PC-3 (cell line): Measurements from ENCODE around the gene NDUFV3. TPM values are rescaled to one million over a fixed set of nuclear protein-coding genes. Genes with fewer than 3 reads are reported as not detected.

Experiments
- ATAC-seq: fragments of 200-7000 bp; cut with Tn5 transposase; 2 replicates; pipeline ENCODE4 v1.9.1; 2020; ENCODE audit warnings: mild to moderate bottlenecking, moderate library complexity
- Bru-seq: library from RNA; stranded (reverse); fragments of 400-500 nt; gene quantifications from one replicate; lab custom pipeline; 2021; lab: Mats Ljungman, UMichigan
- BruChase-seq, 2 experiments: library from RNA; stranded (reverse); fragments of 400-500 nt; gene quantifications; one replicate each; lab custom pipeline; 2021; lab: Mats Ljungman, UMichigan
- BruUV-seq: library from RNA; stranded (reverse); fragments of 400-500 nt; replicated peaks from 2 replicates; lab custom pipeline; 2021; lab: Mats Ljungman, UMichigan
- CTCF ChIA-PET: fragments of 300-600 bp; sonication (Branson Sonifier 250); formaldehyde crosslinking; loops from one replicate; lab custom pipeline; 2022; ENCODE audit warnings: antibody characterized with exemption; lab: Charles Lee
- POLR2A ChIA-PET: fragments of 300-600 bp; sonication (Branson Sonifier 250); formaldehyde crosslinking; loops from one replicate; lab custom pipeline; 2022; ENCODE audit warnings: antibody characterized with exemption; ENCODE audit not compliant: unreplicated experiment; lab: Charles Lee
- DNase-seq: peaks from one replicate; pipeline ENCODE4 v3.0.0-alpha.2; 2015
- H2AFZ ChIP-seq: fragments of 300-600 bp; sonication (generic); 2 replicates; pipeline ENCODE4 v1.6.0; 2016; ENCODE audit warnings: antibody characterized with exemption, low read length
- H3F3A ChIP-seq: fragments of 300-600 bp; sonication (generic); one replicate; pipeline ENCODE4 v1.6.0; 2017; ENCODE audit warnings: antibody characterized with exemption, low read length, control low read depth, mild to moderate bottlenecking; ENCODE audit not compliant: unreplicated experiment
- H3K27ac ChIP-seq: fragments of 300-600 bp; sonication (generic); 2 replicates; pipeline ENCODE4 v1.5.1; 2016; ENCODE audit warnings: mild to moderate bottlenecking, low read length
- H3K27me3 ChIP-seq: fragments of 300-600 bp; sonication (generic); 2 replicates; pipeline ENCODE4 v1.6.1; 2016; ENCODE audit warnings: low read length, mixed read lengths
- H3K36me3 ChIP-seq: fragments of 300-600 bp; sonication (generic); 2 replicates; pipeline ENCODE4 v1.6.1; 2016; ENCODE audit warnings: low read depth, mixed run types, low read length, mixed read lengths
- H3K4me1 ChIP-seq: fragments of 300-600 bp; sonication (generic); 2 replicates; pipeline ENCODE4 v1.5.1; 2016; ENCODE audit warnings: low read length; ENCODE audit not compliant: insufficient read depth
- H3K4me2 ChIP-seq: fragments of 300-600 bp; sonication (generic); 2 replicates; pipeline ENCODE4 v1.6.0; 2016; ENCODE audit warnings: low read length
- H3K4me3 ChIP-seq: fragments of 300-600 bp; sonication (generic); 2 replicates; pipeline ENCODE4 v1.5.1; 2016; ENCODE audit warnings: mild to moderate bottlenecking, low read length, mixed read lengths
- H3K79me2 ChIP-seq: fragments of 300-600 bp; sonication (generic); 2 replicates; pipeline ENCODE4 v1.6.1; 2017; ENCODE audit warnings: low read length, mixed read lengths
- H3K9ac ChIP-seq: fragments of 300-600 bp; sonication (generic); 2 replicates; pipeline ENCODE4 v1.6.0; 2016; ENCODE audit warnings: mild to moderate bottlenecking, low read length
- H3K9me2 ChIP-seq: fragments of 300-600 bp; sonication (generic); replicated peaks from 2 replicates; pipeline ENCODE4 v1.6.1; 2016; ENCODE audit warnings: mixed run types, low read length, mixed read lengths
- H3K9me3 ChIP-seq: fragments of 300-600 bp; sonication (generic); 2 replicates; pipeline ENCODE4 v1.6.1; 2016; ENCODE audit warnings: low read length, mixed read lengths
- H4K20me1 ChIP-seq: fragments of 300-600 bp; sonication (generic); 2 replicates; pipeline ENCODE4 v1.6.1; 2016; ENCODE audit warnings: low read length, mixed read lengths
- CTCF ChIP-seq: fragments of 300-600 bp; sonication (generic); conservative IDR thresholded peaks from 2 replicates; pipeline ENCODE4 v1.5.1; 2017; ENCODE audit warnings: antibody characterized with exemption, low read depth, mild to moderate bottlenecking, low read length
- EZH2 ChIP-seq: fragments of 300-600 bp; sonication (generic); IDR thresholded peaks from one replicate; pipeline ENCODE4 v1.6.1; 2017; ENCODE audit warnings: antibody characterized with exemption, mild to moderate bottlenecking, low read length; ENCODE audit not compliant: unreplicated experiment
- EZH2phosphoT487 ChIP-seq: fragments of 300-600 bp; sonication (generic); IDR thresholded peaks from 2 replicates; pipeline ENCODE4 v1.6.1; 2018; ENCODE audit warnings: mild to moderate bottlenecking, antibody characterized with exemption, low read length, borderline replicate concordance
- intact Hi-C: fragments of 100-400 bp; cut with micrococcal nuclease; formaldehyde crosslinking; loops from 2 replicates; pipeline ENCODE4 v1.9.0; 2023
- long read RNA-seq: library from polyadenylated mRNA; unstranded; transcript quantifications from one replicate; pipeline ENCODE4 v2.0.0, GENCODE V29; 2021; ENCODE audit not compliant: unreplicated experiment
- total RNA-seq: library from RNA; depleted of rRNA; stranded (reverse); fragments of >200 nt; gene quantifications from 2 replicates; pipeline ENCODE4 v1.2.3, GENCODE V29; 2014; rRNA removed

The NDUFV3 gene
- 61.6 and 65.8 TPM in 2 replicates for total RNA-seq
- percentile 84 among the genes with signal in this experiment for Bru-seq, nascent RNA
- BruChase-seq, experiment 1, labeled RNA remaining after a 6-hour chase, result percentile 90 among the genes with signal in this experiment
- percentile 89 among the genes with signal in this experiment for BruChase-seq, experiment 2, labeled RNA remaining after a 2-hour chase
- long read RNA-seq, full-length matches to known transcripts, result 24 of 52 reads
- long read RNA-seq, partial matches to known transcripts, result 16 of 52 reads
- long read RNA-seq, other reads (novel, unspliced or antisense), result 12 of 52 reads

DNA sequence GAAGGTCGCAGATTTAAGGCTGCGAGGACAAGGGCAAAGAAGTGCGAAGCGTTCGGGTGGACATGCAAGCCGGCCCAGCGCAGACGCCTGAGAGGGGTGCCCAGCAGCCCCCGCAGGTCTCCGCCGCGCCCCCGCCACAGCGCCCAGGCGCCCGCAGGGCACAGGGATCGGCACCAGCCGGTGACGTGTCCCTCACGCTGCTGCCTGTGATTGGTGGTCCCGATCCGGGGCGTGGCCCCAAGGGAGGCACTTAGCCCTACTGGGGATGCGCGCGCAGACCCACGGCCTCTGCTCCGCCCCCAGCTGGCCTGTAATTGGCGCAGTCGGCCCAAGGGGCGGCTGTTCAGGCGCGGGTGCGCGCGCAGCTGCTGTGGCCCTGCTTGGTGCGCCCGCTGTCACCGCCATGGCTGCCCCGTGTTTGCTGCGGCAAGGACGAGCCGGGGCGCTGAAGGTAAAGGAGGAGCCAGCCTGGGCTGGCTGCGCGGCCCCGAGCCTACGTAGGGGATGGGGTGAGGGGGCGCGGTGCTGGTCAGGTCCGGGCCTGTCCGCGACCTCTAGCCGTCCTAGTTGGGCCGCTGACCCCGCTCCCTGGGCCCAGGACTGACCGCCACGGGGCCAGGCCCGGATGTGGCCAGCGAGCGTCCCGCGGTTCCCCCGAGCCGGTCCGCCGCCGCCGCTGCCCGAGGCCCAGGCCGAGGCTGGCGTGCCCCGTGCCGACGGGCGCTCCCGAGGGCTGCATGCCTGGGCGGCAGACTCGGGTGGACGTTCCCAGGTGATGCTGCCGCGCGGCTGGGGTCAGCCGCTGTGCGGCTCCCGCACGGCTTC, at the start of gene NDUFV3:
Gene NDUFV3, plus strand, starts transcription at position 379 of the 825 bp plus-strand sequence. Its CDS starts 25 bp downstream, at position 404.
- peak; percentile 99 for DNase-seq
- intact Hi-C loops, result loop anchor here (1.0 to 10.0 kb wide), 2 partner anchors 30 to 82 kb away; partner anchors contain the start of gene PKNOX1
- no peaks in the 10 kb centered on the region for H3K9me3 ChIP-seq
- peak within 1 kb of the TSS; percentile 75 for H3K27ac ChIP-seq
- peaks cover 7% of the 10 kb centered on the region for H3K4me1 ChIP-seq
- BruUV-seq, result no TSS peak
- CTCF ChIA-PET, result interaction anchor here (0.6 to 1.3 kb wide), 3 partner anchors 9 to 81 kb away, joined by 3 to 5 read pairs (median 4); no protein-coding TSS in a partner anchor
- H3K4me3 ChIP-seq, result peak within 1 kb of the TSS; percentile 99
- POLR2A ChIA-PET, result interaction anchor here (0.6 to 0.7 kb wide), 2 partner anchors 22 to 84 kb away, joined by 4 read pairs; no protein-coding TSS in a partner anchor
- H3K79me2 ChIP-seq, result peaks cover 25% of the 10 kb centered on the region
- peak within 1 kb of the TSS; percentile 68 for H2AFZ ChIP-seq
- H3K4me2 ChIP-seq, result peak within 1 kb of the TSS; percentile 87
- H3K9ac ChIP-seq, result peak within 1 kb of the TSS; percentile 95
- H3K36me3 ChIP-seq, result peaks cover 9% of the 10 kb centered on the region; the same call in 1 of the 2 replicates
- H3F3A ChIP-seq, result no peaks in the 10 kb centered on the region
- TF ChIP-seq EZH2 (no peak), EZH2phosphoT487 (no peak), CTCF (no peak)
- 0 out of 2 replicates have a peak, but pooled peaks cover 3% of the 10 kb centered on the region for H4K20me1 ChIP-seq
- no peaks in the 10 kb centered on the region for H3K27me3 ChIP-seq
- no peaks in the 10 kb centered on the region for H3K9me2 ChIP-seq
- peak; percentile 93 for ATAC-seq

- Histone ChIP-seq H3K4me1 (no peaks in the 10 kb centered on the region), H3K9me3 (no peaks in the 10 kb centered on the region), H3K79me2 (peaks cover 48% of the 10 kb centered on the region), H3K9ac (no peak overlapping the region), H3K4me2 (no peak overlapping the region), H3K27ac (no peak overlapping the region), H4K20me1 (peaks cover 22% of the 10 kb centered on the region), H3K36me3 (peaks cover 69% of the 10 kb centered on the region), H3K4me3 (no peak overlapping the region), H3F3A (no peaks in the 10 kb centered on the region), H3K27me3 (no peaks in the 10 kb centered on the region), H3K9me2 (no peaks in the 10 kb centered on the region), H2AFZ (no peak overlapping the region)
- no peak for TF ChIP-seq CTCF
- TF ChIP-seq EZH2phosphoT487, result no peak
- TF ChIP-seq EZH2, result no peak
- ATAC-seq, result no peak; the same call in 1 of the 2 replicates
- no peak for DNase-seq
- intact Hi-C loops, result no loop called here
- no TSS peak for BruUV-seq
- ChIA-PET CTCF (no interaction called here), POLR2A (no interaction called here)
Measured at GRCh38 chr21:42844411-42845113, 48.5 kb upstream of the NDUFV3 start.
